NCI-H2107 (cell line): Measurements from ENCODE around the gene COG2.
A peak's percentile ranks its signal among the peaks of the same experiment; 100 is the strongest.
"Not testable (repeated sequence)": the region's sequence is repeated elsewhere in the genome, so short reads cannot be mapped to it uniquely, and the experiment has no call there.

Experiments used
- DNase-seq: peaks from one replicate; lab custom pipeline; 2025; lab: John Stamatoyannopoulos, UW

The COG2 gene

GRCh38 chr1:230679192-230679591 is 36.9 kb downstream of the COG2 start:
- DNase-seq, result no peak

GRCh38 chr1:230679825-230680224 is 37.5 kb downstream of the COG2 start:
- no peak for DNase-seq

DNA sequence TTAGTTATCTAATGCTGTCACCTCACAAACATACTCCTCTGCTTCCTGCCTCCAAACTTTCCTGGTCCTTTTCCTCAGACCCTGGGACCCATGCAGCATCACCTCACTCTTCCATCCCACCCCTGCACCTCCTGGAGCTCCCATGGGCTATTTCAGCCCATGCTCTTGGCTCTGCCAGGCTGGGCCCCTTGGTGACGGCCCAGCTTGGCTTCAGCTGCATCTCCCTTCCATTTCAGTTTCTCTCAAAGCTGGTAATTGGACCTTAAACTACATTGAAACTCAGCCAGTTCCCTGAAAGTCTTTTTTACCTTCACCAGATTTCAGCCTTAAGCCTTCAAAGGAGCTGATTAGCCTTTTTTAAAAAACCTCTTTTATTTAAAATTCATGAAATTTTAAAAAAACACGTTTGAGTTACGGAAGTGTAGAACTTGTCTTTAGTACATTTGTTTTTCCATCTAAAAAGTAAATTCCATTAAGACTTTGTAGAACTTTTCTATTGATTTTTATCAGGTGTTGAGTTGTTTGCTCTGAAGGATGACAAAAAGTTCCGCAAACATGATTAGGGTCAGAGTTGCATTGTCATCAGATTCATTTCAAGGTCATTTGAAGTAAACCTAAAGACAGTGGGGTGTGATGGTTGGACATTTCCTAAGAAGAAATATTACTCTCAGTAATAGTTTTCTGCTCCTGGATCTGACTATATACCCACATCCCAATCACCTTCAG is 38.2 kb downstream of the COG2 start:
- no peak for DNase-seq

DNA sequence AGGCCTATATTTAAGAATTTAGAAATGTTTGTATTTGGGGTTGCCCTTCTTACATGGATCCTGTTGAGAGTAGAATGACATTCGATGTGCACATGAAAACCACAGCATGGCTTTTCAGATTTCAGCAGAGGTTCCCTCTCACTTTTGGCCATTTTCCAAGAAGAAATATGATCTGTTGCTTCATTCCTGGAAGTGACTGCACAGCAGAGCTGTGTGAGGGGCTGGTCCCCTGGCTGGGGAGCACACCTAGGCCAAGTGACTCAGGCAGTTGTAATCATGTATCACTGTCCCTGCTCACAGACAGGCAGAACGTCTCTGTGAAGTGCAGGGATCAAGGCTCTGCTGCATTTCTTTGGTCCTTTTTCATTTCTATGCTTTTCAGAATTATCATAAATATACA is 39.3 kb downstream of the COG2 start:
- DNase-seq, result peak; percentile 86

GRCh38 chr1:230682274-230682673 is 40.0 kb downstream of the COG2 start:
- no peak for DNase-seq

DNA sequence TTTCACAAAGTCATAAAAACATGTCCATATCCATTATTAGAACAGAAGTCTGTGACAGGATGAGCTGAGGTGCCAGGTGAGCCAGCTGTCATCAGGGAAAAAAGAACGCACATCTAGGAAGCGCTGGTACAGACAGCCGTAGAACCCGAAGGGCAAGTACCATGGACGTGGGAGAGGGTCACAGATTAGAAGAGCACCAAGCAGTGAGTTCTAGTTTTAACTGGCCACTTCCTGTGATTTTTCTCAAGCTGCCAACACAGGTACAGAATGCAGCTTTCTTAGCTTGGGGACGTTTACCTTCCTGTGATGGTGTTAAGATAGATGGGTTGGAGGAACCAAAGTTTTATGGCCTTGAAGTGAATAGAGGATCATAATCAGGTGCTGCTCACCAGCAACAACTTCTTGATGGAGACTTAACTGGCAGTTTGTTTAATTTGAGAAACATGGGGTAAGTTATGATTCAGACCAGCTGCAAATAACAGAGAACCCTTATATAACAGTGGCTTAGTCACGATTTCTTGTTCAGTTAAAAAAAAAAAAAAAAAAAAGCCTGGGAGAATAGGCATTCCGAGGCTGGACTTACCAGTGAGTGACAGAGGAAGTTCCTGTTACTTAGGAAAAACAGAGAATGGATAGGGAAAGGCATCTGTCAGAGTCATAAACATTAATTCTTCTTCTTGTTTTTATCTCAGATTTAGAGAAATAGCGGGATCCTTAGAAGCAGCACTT is 40.8 kb downstream of the COG2 start:
- no peak for DNase-seq

GRCh38 chr1:230684146-230684545 is 41.9 kb downstream of the COG2 start:
- no peak for DNase-seq

- DNase-seq, result no peak
These were observed 42.7 kb downstream of the COG2 start for GRCh38 chr1:230684998-230685397.

DNA sequence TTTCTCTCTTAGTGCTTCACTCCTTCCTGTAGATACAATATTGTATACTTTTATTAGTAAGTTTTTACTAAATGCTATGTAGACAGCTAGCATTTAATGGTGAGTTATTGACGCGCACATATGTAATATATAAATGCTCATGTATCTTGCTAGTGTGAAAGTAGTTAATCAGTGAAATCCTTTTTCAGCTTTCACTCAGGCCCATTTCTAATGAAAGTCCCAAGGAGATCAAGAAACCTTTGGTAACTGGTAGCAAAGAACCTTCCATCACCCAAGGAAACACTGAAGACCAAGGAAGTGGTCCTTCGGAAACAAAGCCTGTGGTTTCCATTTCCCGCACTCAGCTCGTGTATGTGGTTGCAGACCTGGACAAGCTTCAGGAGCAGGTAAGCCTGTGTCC is 44.5 kb downstream of the COG2 start:
- no peak for DNase-seq

DNA sequence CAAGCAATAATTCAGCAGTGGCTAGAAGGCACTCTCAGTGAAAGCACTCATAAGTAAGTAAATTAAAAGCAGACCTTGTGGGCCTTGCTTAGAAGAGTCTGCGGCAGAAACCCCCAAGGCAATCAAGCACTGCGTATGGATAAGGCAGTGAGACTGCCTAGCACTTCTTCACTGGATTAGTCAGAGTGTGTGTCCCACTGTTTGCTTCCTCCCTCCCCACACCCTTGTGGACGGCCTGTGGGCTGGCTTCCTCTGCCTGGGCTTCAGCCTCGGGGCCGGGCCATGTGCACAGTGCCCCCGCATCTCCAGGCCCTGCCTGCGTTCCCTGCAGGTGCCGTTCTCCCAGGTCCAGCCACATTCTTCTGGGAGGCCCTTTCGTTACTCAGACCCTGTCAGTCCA is 47.8 kb downstream of the COG2 start:
- no peak for DNase-seq

- no peak for DNase-seq
These were observed 49.3 kb downstream of the COG2 start for GRCh38 chr1:230691615-230692014.

GRCh38 chr1:230693221-230693620 is 50.9 kb downstream of the COG2 start:
- no peak for DNase-seq

DNA sequence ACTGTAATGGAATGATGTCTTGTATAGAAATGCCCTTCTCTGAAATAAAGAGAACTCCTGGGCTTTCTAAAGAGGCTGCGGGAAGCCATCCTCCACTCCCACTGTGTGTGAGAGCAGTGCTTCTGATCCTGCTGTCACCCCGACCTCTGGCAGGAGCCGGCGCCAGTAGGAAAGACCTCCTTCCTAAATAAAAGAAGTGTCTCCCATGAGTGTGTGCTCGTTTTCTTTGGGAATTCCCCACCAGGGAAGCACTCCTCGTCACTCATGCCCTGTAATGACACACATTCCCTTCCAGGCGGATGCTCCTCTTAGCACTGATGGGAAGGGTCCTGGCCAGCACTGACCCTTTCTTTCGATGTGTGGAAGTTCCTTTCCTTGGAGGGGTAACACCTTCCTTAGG is 51.5 kb downstream of the COG2 start:
- no peak for DNase-seq

DNA sequence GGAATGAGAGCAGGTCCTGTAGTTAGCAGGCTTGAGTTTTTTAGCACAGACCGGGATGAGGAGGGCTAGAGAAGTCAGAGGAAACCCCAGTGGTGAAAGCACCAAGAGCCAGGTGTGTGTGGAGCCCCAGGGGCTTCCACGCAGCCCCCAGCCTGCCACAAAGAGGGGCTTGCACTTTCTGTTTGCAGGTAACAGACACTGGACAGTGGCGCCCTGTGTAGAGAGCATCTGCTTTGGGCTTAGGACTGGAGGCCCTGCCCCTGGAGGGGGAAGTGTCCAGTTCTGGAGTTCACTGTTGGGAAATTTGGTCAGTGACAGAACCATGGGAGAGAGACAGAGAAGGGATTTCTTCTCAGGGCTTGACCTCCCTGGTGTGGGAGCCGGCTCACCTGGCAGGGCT is 52.2 kb downstream of the COG2 start:
- DNase-seq, result no peak

GRCh38 chr1:230694991-230695390 is 52.7 kb downstream of the COG2 start:
- no peak for DNase-seq

GRCh38 chr1:230696218-230696617 is 53.9 kb downstream of the COG2 start:
- DNase-seq, result no peak

- no peak for DNase-seq
These were observed 54.6 kb downstream of the COG2 start for GRCh38 chr1:230696722-230697437.

GRCh38 chr1:230698130-230698529 is 55.8 kb downstream of the COG2 start:
- DNase-seq, result no peak

- not testable (repeated sequence) for DNase-seq
These were observed 56.7 kb downstream of the COG2 start for GRCh38 chr1:230698964-230699363.

- no peak for DNase-seq
These were observed 57.4 kb downstream of the COG2 start for GRCh38 chr1:230699716-230700115.

GRCh38 chr1:230700132-230700531 is 57.9 kb downstream of the COG2 start:
- no peak for DNase-seq

- no peak for DNase-seq
These were observed 59.2 kb downstream of the COG2 start for GRCh38 chr1:230701434-230701833.
